Spleen (tissue), 11 donors: Measurements from ENCODE around the gene ALS2. TPM values are rescaled to one million over a fixed set of nuclear protein-coding genes. Genes with fewer than 3 reads are reported as not detected.
"Not testable (repeated sequence)": the region's sequence is repeated elsewhere in the genome, so short reads cannot be mapped to it uniquely, and the experiment has no call there.

Experiments
- DNase-seq: peaks from one replicate; pipeline ENCODE4 v3.0.0-alpha.2; 2020
- H3K27ac ChIP-seq, 8 donors: fragments of 200-600 bp; sonication (generic) in 7 of 8; 1 replicate in 4 of 8; 2 replicates in 4 of 8; pipeline versions ENCODE4 v1.5.0 to v1.8.0; 2016 to 2021; ENCODE audit warnings: inconsistent platforms in 4 of 8, mild to moderate bottlenecking in 4 of 8, moderate library complexity in 1 of 8
- H3K27me3 ChIP-seq, 7 donors: fragments of 200-600 bp; sonication (generic) in 6 of 7; replicated peaks in 1 of 7; 1 replicate in 4 of 7; 2 replicates in 3 of 7; pipeline versions ENCODE4 v1.5.0 to v1.8.0; 2016 to 2021; ENCODE audit warnings: inconsistent platforms in 3 of 7, mild to moderate bottlenecking in 1 of 7
- H3K36me3 ChIP-seq, 6 donors: fragments of 200-600 bp; sonication (generic) in 5 of 6; 1 replicate in 4 of 6; 2 replicates in 2 of 6; pipeline versions ENCODE4 v1.5.0 to v1.8.0; 2016 to 2021; ENCODE audit warnings: inconsistent platforms in 2 of 6
- H3K4me1 ChIP-seq, 6 donors: fragments of 200-600 bp; sonication (generic) in 5 of 6; 1 replicate in 3 of 6; 2 replicates in 3 of 6; pipeline versions ENCODE4 v1.5.0 to v1.8.0; 2016 to 2021; ENCODE audit warnings: inconsistent platforms in 3 of 6
- H3K4me3 ChIP-seq, 8 donors: fragments of 200-600 bp; sonication (generic) in 7 of 8; 1 replicate in 4 of 8; 2 replicates in 4 of 8; pipeline versions ENCODE4 v1.5.0 to v1.8.0; 2016 to 2021; ENCODE audit warnings: inconsistent platforms in 4 of 8, mild to moderate bottlenecking in 4 of 8, moderate library complexity in 2 of 8
- H3K9me3 ChIP-seq, 8 donors: fragments of 200-600 bp; sonication (generic) in 7 of 8; 1 replicate in 4 of 8; 2 replicates in 4 of 8; pipeline versions ENCODE4 v1.5.0 to v1.8.0; 2016 to 2021; ENCODE audit warnings: inconsistent platforms in 4 of 8
- POLR2A ChIP-seq, 3 donors: fragments of 450-650 bp; IDR thresholded peaks; one replicate each; pipeline ENCODE4 v1.5.1; 2017; ENCODE audit warnings: antibody characterized with exemption in 3 of 3, mild to moderate bottlenecking in 1 of 3
- POLR2AphosphoS5 ChIP-seq, 3 donors: sonication (generic); formaldehyde crosslinking; IDR thresholded peaks; one replicate each; pipeline ENCODE4 v1.5.1; 2017; ENCODE audit warnings: antibody characterized with exemption in 3 of 3
- WGBS, 5 donors: extraction: QIAGEN DNeasy Blood & Tissue Kit in 3 of 5; methylation state at CpG; one replicate each; pipeline versions ENCODE4 v1.1.5 to v1.1.7; 2013 to 2018; 5-methylcytosine and 5-hydroxymethylcytosine counted together
- intact Hi-C: fragments of 100-400 bp; cut with DNase I; formaldehyde crosslinking; loops from one replicate; pipeline ENCODE4 v1.15.0; 2023; ENCODE audit warnings: low total_unique reads
- polyA plus RNA-seq, 3 donors: library from polyadenylated mRNA; stranded (reverse); fragments of 200-250 nt; gene quantifications; one replicate each; pipeline ENCODE4 v1.2.1, GENCODE V29; 2013
- total RNA-seq, 7 donors: library from RNA; depleted of rRNA in 3 of 7; stranded (reverse); fragments of >200 nt in 3 of 7; fragmentation: NEBNext Ultra II Directional in 4 of 7; extraction: Animal tissue kit (Norgen Biotek cat#: 25700) in 4 of 7; gene quantifications; one replicate each; pipeline versions ENCODE4 v1.1.0 to v1.2.1, GENCODE V29; 2016 to 2021
- TF ChIP-seq, protein P1 (sequence below), 11 experiments: fragments of 200-600 bp in 7 of 11; fragments of 450-650 bp in 4 of 11; sonication (generic) in 4 of 11; IDR thresholded peaks in 8 of 11; conservative IDR thresholded peaks in 3 of 11; 1 replicate in 7 of 11; 2 replicates in 4 of 11; pipeline versions ENCODE4 v1.4.0 to v1.8.0; 2016 to 2021; ENCODE audit warnings: antibody characterized with exemption in 11 of 11, inconsistent platforms in 4 of 11, mild to moderate bottlenecking in 1 of 11
- donor health status: healthy with polysubstance abuse.
- donor health status: DM: no; HTN: no; CAD: no; lungs with moderate emphysema.
- donor health status: DM: no; HTN: no; CAD: no.
- donor health status: Bipolar disorder and iron deficiency.
- donor health status: healthy.
- donor health status: DM: no; HTN: no; CAD: no.
- donor health status: DM: yes; HTN: yes; CAD: no.

ALS2 gene
- total and polyA plus RNA-seq, 10 donors = 2.7 to 32.7 (median 16.0) TPM

DNA sequence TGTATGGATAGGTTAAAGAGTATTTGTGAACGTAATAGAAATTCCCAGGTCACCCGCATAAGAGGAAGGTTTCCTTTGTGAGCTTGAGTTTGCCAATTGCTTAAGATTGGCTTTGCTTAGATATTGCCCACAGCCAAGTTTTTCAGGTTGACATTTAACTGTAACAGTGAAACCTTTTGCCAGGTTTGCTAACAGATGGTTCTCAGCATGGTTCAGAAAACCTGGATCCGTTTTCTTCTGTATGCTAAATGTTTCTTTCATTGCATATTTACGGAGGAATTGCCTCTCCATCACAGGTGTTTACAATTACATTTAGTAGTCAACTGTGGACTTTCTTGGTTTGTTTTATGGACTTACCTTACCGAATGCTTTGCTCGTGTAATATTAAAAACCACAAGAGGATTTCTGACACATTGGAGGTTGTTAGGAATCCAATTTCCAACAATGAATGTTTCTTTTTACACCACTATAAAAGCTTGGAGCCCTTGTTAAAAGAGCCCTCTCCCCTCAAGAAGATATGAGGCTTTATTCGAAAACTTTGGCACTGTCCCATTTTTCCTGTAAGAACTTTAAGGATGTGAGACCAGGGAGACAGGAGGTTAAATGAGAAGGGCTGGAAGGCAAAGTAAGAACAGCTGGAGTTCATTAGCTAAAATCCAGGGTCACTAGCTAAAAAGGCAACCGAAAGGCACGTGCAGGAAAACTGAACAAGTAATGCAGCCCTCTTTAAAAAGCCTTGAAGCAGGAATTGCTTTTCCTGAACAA lies 33.4 kb upstream of the ALS2 start:
- no peak for DNase-seq
- no peaks in the 10 kb centered on the region for H3K9me3 ChIP-seq
- TF ChIP-seq POLR2A (IDR thresholded peaks at IDR 0.05) = no peak
- TF ChIP-seq, protein P1, sequence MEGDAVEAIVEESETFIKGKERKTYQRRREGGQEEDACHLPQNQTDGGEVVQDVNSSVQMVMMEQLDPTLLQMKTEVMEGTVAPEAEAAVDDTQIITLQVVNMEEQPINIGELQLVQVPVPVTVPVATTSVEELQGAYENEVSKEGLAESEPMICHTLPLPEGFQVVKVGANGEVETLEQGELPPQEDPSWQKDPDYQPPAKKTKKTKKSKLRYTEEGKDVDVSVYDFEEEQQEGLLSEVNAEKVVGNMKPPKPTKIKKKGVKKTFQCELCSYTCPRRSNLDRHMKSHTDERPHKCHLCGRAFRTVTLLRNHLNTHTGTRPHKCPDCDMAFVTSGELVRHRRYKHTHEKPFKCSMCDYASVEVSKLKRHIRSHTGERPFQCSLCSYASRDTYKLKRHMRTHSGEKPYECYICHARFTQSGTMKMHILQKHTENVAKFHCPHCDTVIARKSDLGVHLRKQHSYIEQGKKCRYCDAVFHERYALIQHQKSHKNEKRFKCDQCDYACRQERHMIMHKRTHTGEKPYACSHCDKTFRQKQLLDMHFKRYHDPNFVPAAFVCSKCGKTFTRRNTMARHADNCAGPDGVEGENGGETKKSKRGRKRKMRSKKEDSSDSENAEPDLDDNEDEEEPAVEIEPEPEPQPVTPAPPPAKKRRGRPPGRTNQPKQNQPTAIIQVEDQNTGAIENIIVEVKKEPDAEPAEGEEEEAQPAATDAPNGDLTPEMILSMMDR (IDR thresholded peaks at IDR 0.05 in 8 of 11, conservative IDR thresholded peaks at IDR 0.05 in 3 of 11) = no peak
- no peaks in the 10 kb centered on the region for H3K27me3 ChIP-seq
- intact Hi-C loops = no loop called here
- no peak overlapping the region for H3K4me3 ChIP-seq
- no peaks in the 10 kb centered on the region for H3K36me3 ChIP-seq
- H3K4me1 ChIP-seq = no peaks in the 10 kb centered on the region
- H3K27ac ChIP-seq = no peak overlapping the region
- 75 to 83% (median 81%) methylated on average over 9 of the region's 9 CpGs for WGBS, 5 donors

DNA sequence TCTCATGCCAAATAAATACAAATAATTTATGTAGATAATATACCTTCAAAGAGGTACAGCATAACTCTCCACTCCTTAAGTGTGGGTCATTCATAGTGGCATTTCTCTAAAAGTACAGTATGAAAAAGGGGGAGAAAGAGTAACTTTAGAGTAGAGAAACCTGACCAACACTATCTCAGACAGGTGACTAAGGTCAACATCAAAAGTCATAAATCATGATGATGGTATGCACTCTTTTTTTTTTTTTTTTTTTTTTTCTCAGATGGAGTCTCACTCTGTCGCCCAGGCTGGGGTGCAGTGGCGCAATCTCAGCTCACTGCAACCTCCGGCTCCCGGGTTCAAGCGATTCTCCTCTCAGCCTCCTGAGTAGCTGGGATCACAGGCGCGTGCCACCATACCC lies 29.9 kb upstream of the ALS2 start:
- H3K4me3 ChIP-seq, H3K27me3 ChIP-seq, DNase-seq, H3K36me3 ChIP-seq, intact Hi-C loops, H3K4me1 ChIP-seq, H3K9me3 ChIP-seq, H3K27ac ChIP-seq: not testable (repeated sequence)
- WGBS, 5 donors = 89 to 98% (median 92%) methylated on average over 7 of the region's 7 CpGs

DNA sequence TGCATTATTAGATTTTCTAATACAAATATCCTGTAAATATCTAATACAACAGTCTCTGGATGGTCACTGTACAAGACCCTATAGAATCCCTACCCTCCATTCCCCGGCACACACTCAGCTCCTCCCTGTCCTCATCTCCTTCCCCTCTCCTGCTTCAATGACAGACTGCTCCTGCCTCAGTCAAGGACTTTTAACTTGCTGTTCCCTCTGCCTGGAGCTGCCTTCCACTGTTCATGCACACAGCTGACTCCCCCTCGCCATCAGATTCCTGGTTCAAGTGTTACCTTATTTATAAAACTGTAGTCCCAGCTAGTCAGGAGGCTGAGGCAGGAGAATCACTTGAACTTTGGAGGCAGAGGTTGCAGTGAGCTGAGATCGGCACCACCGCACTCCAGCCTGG lies 28.9 kb upstream of the ALS2 start:
- WGBS, 5 donors = 70 to 88% (median 83%) methylated on average over 4 of the region's 4 CpGs
- Histone ChIP-seq H3K36me3 (no peaks in the 10 kb centered on the region), H3K9me3 (no peaks in the 10 kb centered on the region), H3K4me1 (peaks cover 0 to 5% (median 0%) of the 10 kb centered on the region in 6 donors), H3K27me3 (peaks cover 0 to 6% (median 0%) of the 10 kb centered on the region in 7 donors), H3K4me3 (no peak overlapping the region), H3K27ac (no peak overlapping the region)
- TF ChIP-seq, protein P1 (IDR thresholded peaks at IDR 0.05 in 8 of 11, conservative IDR thresholded peaks at IDR 0.05 in 3 of 11) = no peak
- no peak for TF ChIP-seq POLR2A (IDR thresholded peaks at IDR 0.05)
- intact Hi-C loops = no loop called here
- DNase-seq = no peak

DNA sequence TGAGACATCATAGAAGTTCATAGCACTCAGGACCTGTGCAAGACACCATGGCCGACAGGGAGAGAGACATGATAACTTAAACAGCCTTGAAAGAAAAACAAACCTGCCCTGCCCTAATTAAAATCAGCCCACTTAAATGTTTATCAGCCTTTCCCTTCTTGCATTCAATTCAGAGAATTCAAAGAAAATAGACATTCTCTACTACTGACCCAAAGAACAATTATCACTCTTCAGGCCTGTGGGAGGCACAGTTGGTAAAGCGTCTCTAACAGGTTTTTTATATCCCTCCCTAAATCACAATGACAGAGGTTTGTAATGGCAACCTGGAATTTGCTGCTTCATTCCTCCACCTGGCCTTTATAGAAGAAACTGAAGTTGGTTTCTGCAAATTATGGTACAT lies 27.3 kb upstream of the ALS2 start:
- Histone ChIP-seq H3K36me3 (no peaks in the 10 kb centered on the region), H3K4me1 (peaks cover 0 to 5% (median 0%) of the 10 kb centered on the region in 6 donors), H3K9me3 (no peaks in the 10 kb centered on the region), H3K27ac (no peak overlapping the region), H3K27me3 (peaks cover 0 to 15% (median 0%) of the 10 kb centered on the region in 7 donors), H3K4me3 (no peak overlapping the region)
- intact Hi-C loops = no loop called here
- no peak for DNase-seq
- WGBS, 5 donors = 69 to 83% (median 79%) methylated on average over 2 of the region's 2 CpGs
- no peak for TF ChIP-seq POLR2A (IDR thresholded peaks at IDR 0.05)
- TF ChIP-seq, protein P1 (IDR thresholded peaks at IDR 0.05 in 8 of 11, conservative IDR thresholded peaks at IDR 0.05 in 3 of 11) = no peak
- no peak for TF ChIP-seq POLR2AphosphoS5 (IDR thresholded peaks at IDR 0.05)
